Measurements from ENCODE around the gene ENTHD1.
"Not testable (repeated sequence)": the region's sequence is repeated elsewhere in the genome, so short reads cannot be mapped to it uniquely, and the experiment has no call there.

ENTHD1 gene

GRCh38 chr22:39852799-39853198 is 40.8 kb downstream of the ENTHD1 start:
- H3K9me3 ChIP-seq (ENCODE audit: control insufficient read depth, low read length), result no peaks in the 10 kb centered on the region
- H3K27me3 ChIP-seq (ENCODE audit: control insufficient read depth, insufficient read depth, low read length), result peaks cover 4% of the 10 kb centered on the region
- no peaks in the 10 kb centered on the region for H3K36me3 ChIP-seq (ENCODE audit: control insufficient read depth, insufficient read depth, low read length)
- H3K4me3 ChIP-seq (ENCODE audit: low read length), result no peak overlapping the region
- no peak overlapping the region for H3K9ac ChIP-seq (ENCODE audit: low read length)
- H3K4me1 ChIP-seq (ENCODE audit: control insufficient read depth, insufficient read depth, low read length), result no peaks in the 10 kb centered on the region

- H3K4me1 ChIP-seq (ENCODE audit: control insufficient read depth, insufficient read depth, low read length), result no peaks in the 10 kb centered on the region
Measured at GRCh38 chr22:39851606-39852315, 41.8 kb downstream of the ENTHD1 start.

GRCh38 chr22:39847477-39847876 is 46.1 kb downstream of the ENTHD1 start:
- Histone ChIP-seq H3K9ac (ENCODE audit: low read length) (no peak overlapping the region), H3K27me3 (ENCODE audit: control insufficient read depth, insufficient read depth, low read length) (peaks cover 9% of the 10 kb centered on the region), H3K4me1 (ENCODE audit: control insufficient read depth, insufficient read depth, low read length) (no peaks in the 10 kb centered on the region), H3K9me3 (ENCODE audit: control insufficient read depth, low read length) (no peaks in the 10 kb centered on the region), H3K36me3 (ENCODE audit: control insufficient read depth, insufficient read depth, low read length) (no peaks in the 10 kb centered on the region), H3K4me3 (ENCODE audit: low read length) (no peak overlapping the region)

More at GRCh38 chr22:39851606-39852315, 41.8 kb downstream of the ENTHD1 start:
- H3K9ac ChIP-seq (ENCODE audit: low read length), result no peak overlapping the region
- H3K9me3 ChIP-seq (ENCODE audit: control insufficient read depth, low read length), result no peaks in the 10 kb centered on the region
- peaks cover 4% of the 10 kb centered on the region for H3K27me3 ChIP-seq (ENCODE audit: control insufficient read depth, insufficient read depth, low read length)
- no peak overlapping the region for H3K4me3 ChIP-seq (ENCODE audit: low read length)
- no peaks in the 10 kb centered on the region for H3K36me3 ChIP-seq (ENCODE audit: control insufficient read depth, insufficient read depth, low read length)

GRCh38 chr22:39846539-39846938 is 47.0 kb downstream of the ENTHD1 start:
- H3K27me3 ChIP-seq (ENCODE audit: control insufficient read depth, insufficient read depth, low read length); H3K9ac ChIP-seq (ENCODE audit: low read length); H3K9me3 ChIP-seq (ENCODE audit: control insufficient read depth, low read length); H3K4me1 ChIP-seq (ENCODE audit: control insufficient read depth, insufficient read depth, low read length); H3K36me3 ChIP-seq (ENCODE audit: control insufficient read depth, insufficient read depth, low read length); H3K4me3 ChIP-seq (ENCODE audit: low read length): not testable (repeated sequence)

- no peaks in the 10 kb centered on the region for H3K36me3 ChIP-seq (ENCODE audit: control insufficient read depth, insufficient read depth, low read length)
- no peak overlapping the region for H3K9ac ChIP-seq (ENCODE audit: low read length)
- H3K4me3 ChIP-seq (ENCODE audit: low read length), result no peak overlapping the region
- H3K9me3 ChIP-seq (ENCODE audit: control insufficient read depth, low read length), result no peaks in the 10 kb centered on the region
- H3K4me1 ChIP-seq (ENCODE audit: control insufficient read depth, insufficient read depth, low read length), result no peaks in the 10 kb centered on the region
- H3K27me3 ChIP-seq (ENCODE audit: control insufficient read depth, insufficient read depth, low read length), result peaks cover 5% of the 10 kb centered on the region
Measured at GRCh38 chr22:39845529-39845928, 48.0 kb downstream of the ENTHD1 start.

GRCh38 chr22:39839917-39840510 is 53.5 kb downstream of the ENTHD1 start:
- H3K36me3 ChIP-seq (ENCODE audit: control insufficient read depth, insufficient read depth, low read length), result no peaks in the 10 kb centered on the region
- H3K27me3 ChIP-seq (ENCODE audit: control insufficient read depth, insufficient read depth, low read length), result peaks cover 2% of the 10 kb centered on the region
- no peak overlapping the region for H3K9ac ChIP-seq (ENCODE audit: low read length)
- H3K4me1 ChIP-seq (ENCODE audit: control insufficient read depth, insufficient read depth, low read length), result no peaks in the 10 kb centered on the region
- no peak overlapping the region for H3K4me3 ChIP-seq (ENCODE audit: low read length)
- H3K9me3 ChIP-seq (ENCODE audit: control insufficient read depth, low read length), result no peaks in the 10 kb centered on the region

- Histone ChIP-seq H3K4me1 (ENCODE audit: control insufficient read depth, insufficient read depth, low read length) (no peaks in the 10 kb centered on the region), H3K9me3 (ENCODE audit: control insufficient read depth, low read length) (no peaks in the 10 kb centered on the region)
Measured at GRCh38 chr22:39839204-39839603, 54.4 kb downstream of the ENTHD1 start.

GRCh38 chr22:39833610-39834009 is 60.0 kb downstream of the ENTHD1 start:
- no peaks in the 10 kb centered on the region for H3K36me3 ChIP-seq (ENCODE audit: control insufficient read depth, insufficient read depth, low read length)
- H3K9ac ChIP-seq (ENCODE audit: low read length), result no peak overlapping the region
- no peaks in the 10 kb centered on the region for H3K4me1 ChIP-seq (ENCODE audit: control insufficient read depth, insufficient read depth, low read length)
- no peaks in the 10 kb centered on the region for H3K9me3 ChIP-seq (ENCODE audit: control insufficient read depth, low read length)
- H3K27me3 ChIP-seq (ENCODE audit: control insufficient read depth, insufficient read depth, low read length), result peaks cover 8% of the 10 kb centered on the region
- H3K4me3 ChIP-seq (ENCODE audit: low read length), result no peak overlapping the region

More at GRCh38 chr22:39839204-39839603, 54.4 kb downstream of the ENTHD1 start:
- Histone ChIP-seq H3K27me3 (ENCODE audit: control insufficient read depth, insufficient read depth, low read length) (no peaks in the 10 kb centered on the region), H3K9ac (ENCODE audit: low read length) (no peak overlapping the region), H3K4me3 (ENCODE audit: low read length) (no peak overlapping the region), H3K36me3 (ENCODE audit: control insufficient read depth, insufficient read depth, low read length) (no peaks in the 10 kb centered on the region)

GRCh38 chr22:39833093-39833492 is 60.5 kb downstream of the ENTHD1 start:
- Histone ChIP-seq H3K4me3 (ENCODE audit: low read length) (no peak overlapping the region), H3K9ac (ENCODE audit: low read length) (no peak overlapping the region), H3K9me3 (ENCODE audit: control insufficient read depth, low read length) (no peaks in the 10 kb centered on the region), H3K4me1 (ENCODE audit: control insufficient read depth, insufficient read depth, low read length) (no peaks in the 10 kb centered on the region), H3K36me3 (ENCODE audit: control insufficient read depth, insufficient read depth, low read length) (no peaks in the 10 kb centered on the region), H3K27me3 (ENCODE audit: control insufficient read depth, insufficient read depth, low read length) (peaks cover 8% of the 10 kb centered on the region)

GRCh38 chr22:39832627-39833074 is 60.9 kb downstream of the ENTHD1 start:
- no peaks in the 10 kb centered on the region for H3K4me1 ChIP-seq (ENCODE audit: control insufficient read depth, insufficient read depth, low read length)
- H3K9me3 ChIP-seq (ENCODE audit: control insufficient read depth, low read length), result no peaks in the 10 kb centered on the region
- H3K4me3 ChIP-seq (ENCODE audit: low read length), result no peak overlapping the region
- H3K9ac ChIP-seq (ENCODE audit: low read length), result no peak overlapping the region
- H3K36me3 ChIP-seq (ENCODE audit: control insufficient read depth, insufficient read depth, low read length), result no peaks in the 10 kb centered on the region
- peaks cover 8% of the 10 kb centered on the region for H3K27me3 ChIP-seq (ENCODE audit: control insufficient read depth, insufficient read depth, low read length)

GRCh38 chr22:39825661-39826102 is 67.9 kb downstream of the ENTHD1 start:
- no peak overlapping the region for H3K9ac ChIP-seq (ENCODE audit: low read length)
- H3K36me3 ChIP-seq (ENCODE audit: control insufficient read depth, insufficient read depth, low read length), result no peaks in the 10 kb centered on the region
- H3K4me3 ChIP-seq (ENCODE audit: low read length), result no peak overlapping the region
- no peaks in the 10 kb centered on the region for H3K27me3 ChIP-seq (ENCODE audit: control insufficient read depth, insufficient read depth, low read length)
- H3K4me1 ChIP-seq (ENCODE audit: control insufficient read depth, insufficient read depth, low read length), result no peaks in the 10 kb centered on the region
- H3K9me3 ChIP-seq (ENCODE audit: control insufficient read depth, low read length), result no peaks in the 10 kb centered on the region

GRCh38 chr22:39821008-39821407 is 72.6 kb downstream of the ENTHD1 start:
- Histone ChIP-seq H3K36me3 (ENCODE audit: control insufficient read depth, insufficient read depth, low read length) (no peaks in the 10 kb centered on the region), H3K4me3 (ENCODE audit: low read length) (no peak overlapping the region), H3K9me3 (ENCODE audit: control insufficient read depth, low read length) (no peaks in the 10 kb centered on the region), H3K27me3 (ENCODE audit: control insufficient read depth, insufficient read depth, low read length) (no peaks in the 10 kb centered on the region), H3K9ac (ENCODE audit: low read length) (no peak overlapping the region), H3K4me1 (ENCODE audit: control insufficient read depth, insufficient read depth, low read length) (no peaks in the 10 kb centered on the region)

Measured in mucosa of stomach (tissue), 1 donor.